Gastroesophageal sphincter (tissue), 3 donors: ENCODE data around the gene OR4K1.

Source experiments
- EP300 ChIP-seq: sonication (generic); formaldehyde crosslinking; IDR thresholded peaks from one replicate; pipeline ENCODE4 v1.6.1; 2017; ENCODE audit warnings: antibody characterized with exemption, mild to moderate bottlenecking
- POLR2A ChIP-seq, 2 donors: fragments of 450-650 bp; IDR thresholded peaks; one replicate each; pipeline ENCODE4 v1.6.1; 2017; ENCODE audit warnings: antibody characterized with exemption in 2 of 2, mild to moderate bottlenecking in 2 of 2, moderate library complexity in 1 of 2
- TF ChIP-seq, protein P1 (sequence below), 4 experiments: fragments of 200-600 bp in 2 of 4; fragments of 450-650 bp in 2 of 4; sonication (generic) in 1 of 4; IDR thresholded peaks; one replicate each; pipeline ENCODE4 v1.5.1; 2017 to 2019; ENCODE audit warnings: antibody characterized with exemption in 4 of 4, mild to moderate bottlenecking in 2 of 4, moderate library complexity in 2 of 4

DNA sequence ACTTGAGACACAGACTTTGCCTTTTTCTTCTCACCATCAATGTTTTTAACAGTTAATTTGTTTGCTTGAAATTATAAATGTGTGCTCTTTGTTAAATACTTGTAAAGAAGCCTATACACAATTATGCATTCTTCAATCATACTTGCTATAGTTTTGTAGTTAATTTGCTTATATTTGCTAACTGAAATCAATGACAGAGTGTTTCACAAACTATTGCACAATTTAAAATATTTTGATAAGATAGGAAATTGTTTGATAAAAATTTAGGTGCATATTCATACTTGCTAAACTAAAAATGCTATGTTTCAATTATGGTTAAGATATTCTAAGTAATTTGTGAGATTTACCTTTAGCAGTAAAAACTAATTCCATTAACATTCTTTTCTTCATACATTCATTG lies 24.1 kb upstream of the OR4K1 start:
- TF ChIP-seq, protein P1, sequence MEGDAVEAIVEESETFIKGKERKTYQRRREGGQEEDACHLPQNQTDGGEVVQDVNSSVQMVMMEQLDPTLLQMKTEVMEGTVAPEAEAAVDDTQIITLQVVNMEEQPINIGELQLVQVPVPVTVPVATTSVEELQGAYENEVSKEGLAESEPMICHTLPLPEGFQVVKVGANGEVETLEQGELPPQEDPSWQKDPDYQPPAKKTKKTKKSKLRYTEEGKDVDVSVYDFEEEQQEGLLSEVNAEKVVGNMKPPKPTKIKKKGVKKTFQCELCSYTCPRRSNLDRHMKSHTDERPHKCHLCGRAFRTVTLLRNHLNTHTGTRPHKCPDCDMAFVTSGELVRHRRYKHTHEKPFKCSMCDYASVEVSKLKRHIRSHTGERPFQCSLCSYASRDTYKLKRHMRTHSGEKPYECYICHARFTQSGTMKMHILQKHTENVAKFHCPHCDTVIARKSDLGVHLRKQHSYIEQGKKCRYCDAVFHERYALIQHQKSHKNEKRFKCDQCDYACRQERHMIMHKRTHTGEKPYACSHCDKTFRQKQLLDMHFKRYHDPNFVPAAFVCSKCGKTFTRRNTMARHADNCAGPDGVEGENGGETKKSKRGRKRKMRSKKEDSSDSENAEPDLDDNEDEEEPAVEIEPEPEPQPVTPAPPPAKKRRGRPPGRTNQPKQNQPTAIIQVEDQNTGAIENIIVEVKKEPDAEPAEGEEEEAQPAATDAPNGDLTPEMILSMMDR (IDR thresholded peaks at IDR 0.05), result no peak
- TF ChIP-seq POLR2A (IDR thresholded peaks at IDR 0.05) (no peak), EP300 (no peak)
